GM12872 (cell line): ENCODE data around the gene GRIK2.

ENCODE experiments used
- CTCF ChIP-seq: IDR thresholded peaks from 3 replicates; pipeline ENCODE4 v1.5.1; 2011; ENCODE audit warnings: low read depth, mild to moderate bottlenecking, low read length, moderate library complexity; ENCODE audit not compliant: insufficient read depth

GRIK2 gene

GRCh38 chr6:101730954-101731353 lies 337.4 kb downstream of the GRIK2 start:
- TF ChIP-seq CTCF, result no peak

GRCh38 chr6:101733899-101734298 lies 340.4 kb downstream of the GRIK2 start:
- no peak for TF ChIP-seq CTCF

GRCh38 chr6:101738481-101738880 lies 345.0 kb downstream of the GRIK2 start:
- TF ChIP-seq CTCF, result no peak

- no peak for TF ChIP-seq CTCF
These were observed 347.1 kb downstream of the GRIK2 start for GRCh38 chr6:101740631-101741030.

GRCh38 chr6:101741474-101742171 lies 348.1 kb downstream of the GRIK2 start:
- TF ChIP-seq CTCF, result no peak

- TF ChIP-seq CTCF, result no peak
These were observed 353.7 kb downstream of the GRIK2 start for GRCh38 chr6:101747160-101747559.

GRCh38 chr6:101747716-101748115 lies 354.2 kb downstream of the GRIK2 start:
- no peak for TF ChIP-seq CTCF

- no peak for TF ChIP-seq CTCF
These were observed 362.4 kb downstream of the GRIK2 start for GRCh38 chr6:101755931-101756330.
